Large intestine (tissue), 3 donors: ENCODE results near the gene HOXA9. TPM values are rescaled to one million over a fixed set of nuclear protein-coding genes. Genes with fewer than 3 reads are reported as not detected.

Experiments
- DNase-seq, 2 donors: peaks; one replicate each; pipeline versions ENCODE4 v3.0.0 to v3.0.0-alpha.2; 2013
- H3K27ac ChIP-seq: one replicate; pipeline ENCODE4 v1.5.1; 2013; ENCODE audit warnings: low read length
- H3K27me3 ChIP-seq: 2 replicates; pipeline ENCODE4 v1.6.1; 2013; ENCODE audit warnings: low read length; ENCODE audit not compliant: control insufficient read depth, insufficient read depth
- H3K36me3 ChIP-seq: 2 replicates; pipeline ENCODE4 v1.6.1; 2013; ENCODE audit warnings: low read length; ENCODE audit not compliant: control insufficient read depth, insufficient read depth
- H3K4me1 ChIP-seq: one replicate; pipeline ENCODE4 v1.6.1; 2013; ENCODE audit warnings: low read length; ENCODE audit not compliant: control insufficient read depth, insufficient read depth
- H3K4me3 ChIP-seq: one replicate; pipeline ENCODE4 v1.5.1; 2013; ENCODE audit warnings: low read length
- H3K9me3 ChIP-seq: one replicate; pipeline ENCODE4 v1.6.1; 2013; ENCODE audit warnings: mild to moderate bottlenecking, low read depth, low read length, moderate library complexity; ENCODE audit not compliant: control insufficient read depth
- WGBS: methylation state at CpG from one replicate; pipeline ENCODE4 v1.1.5; 2013; ENCODE audit warnings: low lambda C conversion rate; ENCODE audit not compliant: insufficient coverage; 5-methylcytosine and 5-hydroxymethylcytosine counted together
- polyA plus RNA-seq: library from polyadenylated mRNA; unstranded; fragments of 120-200 nt; gene quantifications from one replicate; pipeline ENCODE4 v1.2.1, GENCODE V29; 2013

Gene HOXA9
- polyA plus RNA-seq, 1 donor = 0.33 TPM

GRCh38 chr7:27193335-27194001, 28.1 kb upstream of the HOXA9 start:
- DNase-seq = no peak
- Histone ChIP-seq H3K27ac (no peak overlapping the region), H3K4me3 (no peak overlapping the region), H3K36me3 (no peaks in the 10 kb centered on the region), H3K27me3 (peaks cover 93% of the 10 kb centered on the region), H3K4me1 (peaks cover 4% of the 10 kb centered on the region), H3K9me3 (peaks cover 18% of the 10 kb centered on the region)
- WGBS = no CpG with 5 or more reads among the region's 29 CpGs

- H3K4me3 ChIP-seq = no peak overlapping the region
- H3K36me3 ChIP-seq = no peaks in the 10 kb centered on the region
- peaks cover 6% of the 10 kb centered on the region for H3K4me1 ChIP-seq
- peaks cover 93% of the 10 kb centered on the region for H3K27me3 ChIP-seq
- no peak overlapping the region for H3K27ac ChIP-seq
- no peak for DNase-seq
- no CpG with 5 or more reads among the region's 78 CpGs for WGBS
- H3K9me3 ChIP-seq = peaks cover 26% of the 10 kb centered on the region
Measured at GRCh38 chr7:27192546-27193334, 27.4 kb upstream of the HOXA9 start.

- Histone ChIP-seq H3K36me3 (no peaks in the 10 kb centered on the region), H3K27me3 (peaks cover 93% of the 10 kb centered on the region), H3K9me3 (peaks cover 28% of the 10 kb centered on the region), H3K27ac (no peak overlapping the region), H3K4me1 (peaks cover 6% of the 10 kb centered on the region), H3K4me3 (no peak overlapping the region)
- no peak for DNase-seq
- no CpG with 5 or more reads among the region's 42 CpGs for WGBS
Measured at GRCh38 chr7:27191833-27192545, 26.7 kb upstream of the HOXA9 start.

- Histone ChIP-seq H3K4me3 (no peak overlapping the region), H3K27me3 (peaks cover 99% of the 10 kb centered on the region), H3K36me3 (no peaks in the 10 kb centered on the region), H3K9me3 (peaks cover 28% of the 10 kb centered on the region), H3K4me1 (peaks cover 6% of the 10 kb centered on the region), H3K27ac (no peak overlapping the region)
- WGBS = no CpG with 5 or more reads among the region's 15 CpGs
- DNase-seq = no peak
Measured at GRCh38 chr7:27191161-27191731, 25.9 kb upstream of the HOXA9 start.

- Histone ChIP-seq H3K27ac (no peak overlapping the region), H3K4me3 (no peak overlapping the region)
- DNase-seq = no peak
Measured at GRCh38 chr7:27189997-27190748, 24.8 kb upstream of the HOXA9 start.

GRCh38 chr7:27189295-27189996, 24.1 kb upstream of the HOXA9 start:
- no CpG with 5 or more reads among the region's 22 CpGs for WGBS
- no peaks in the 10 kb centered on the region for H3K36me3 ChIP-seq
- H3K27me3 ChIP-seq = peaks cover 100% of the 10 kb centered on the region

More at GRCh38 chr7:27189997-27190748, 24.8 kb upstream of the HOXA9 start:
- Histone ChIP-seq H3K27me3 (peaks cover 100% of the 10 kb centered on the region), H3K36me3 (no peaks in the 10 kb centered on the region), H3K9me3 (peaks cover 33% of the 10 kb centered on the region), H3K4me1 (peaks cover 6% of the 10 kb centered on the region)
- no CpG with 5 or more reads among the region's 7 CpGs for WGBS

GRCh38 chr7:27188386-27189294, 23.3 kb upstream of the HOXA9 start:
- H3K9me3 ChIP-seq = peaks cover 39% of the 10 kb centered on the region
- no peaks in the 10 kb centered on the region for H3K36me3 ChIP-seq
- H3K4me1 ChIP-seq = peaks cover 13% of the 10 kb centered on the region
- no peak overlapping the region for H3K27ac ChIP-seq
- H3K27me3 ChIP-seq = peaks cover 99% of the 10 kb centered on the region
- no peak overlapping the region for H3K4me3 ChIP-seq
- DNase-seq = no peak
- no CpG with 5 or more reads among the region's 49 CpGs for WGBS

More at GRCh38 chr7:27189295-27189996, 24.1 kb upstream of the HOXA9 start:
- no peak for DNase-seq
- Histone ChIP-seq H3K4me3 (no peak overlapping the region), H3K4me1 (peaks cover 9% of the 10 kb centered on the region), H3K9me3 (peaks cover 39% of the 10 kb centered on the region), H3K27ac (no peak overlapping the region)

GRCh38 chr7:27187475-27188385, 22.4 kb upstream of the HOXA9 start:
- Histone ChIP-seq H3K27ac (no peak overlapping the region), H3K36me3 (no peaks in the 10 kb centered on the region), H3K4me1 (peaks cover 14% of the 10 kb centered on the region), H3K9me3 (peaks cover 41% of the 10 kb centered on the region), H3K27me3 (peaks cover 99% of the 10 kb centered on the region), H3K4me3 (no peak overlapping the region)
- DNase-seq = no peak
- WGBS = 0% methylated on average over 1 of the region's 46 CpGs
